Endothelial cell of umbilical vein (primary cell): ENCODE measurements around the gene KIF22. TPM values are rescaled to one million over a fixed set of nuclear protein-coding genes. Genes with fewer than 3 reads are reported as not detected.
"Not testable (repeated sequence)": the region's sequence is repeated elsewhere in the genome, so short reads cannot be mapped to it uniquely, and the experiment has no call there.

Experiments
- BruUV-seq: library from RNA; stranded (reverse); fragments of 400-500 nt; replicated peaks from 2 replicates; lab custom pipeline; 2021; lab: Mats Ljungman, UMichigan
- CTCF ChIA-PET: fragments of 300-600, 350-600 bp; sonication (Branson Sonifier 250); formaldehyde crosslinking; loops from one replicate; lab custom pipeline; 2021; ENCODE audit warnings: antibody characterized with exemption, inconsistent platforms; lab: Charles Lee
- POLR2A ChIA-PET: fragments of 300-600, 350-600 bp; sonication (Branson Sonifier 250); formaldehyde crosslinking; loops from one replicate; lab custom pipeline; 2021; ENCODE audit warnings: antibody characterized with exemption, inconsistent platforms; lab: Charles Lee
- DNase-seq: peaks from one replicate; pipeline ENCODE4 v3.0.0-alpha.2; 2011; ENCODE audit warnings: low read depth, low spot score
- FAIRE-seq: peaks from 2 replicates; lab custom pipeline; 2011; peaks lifted over from hg19 to GRCh38; lab: Jason Lieb, UNC
- H2AFZ ChIP-seq: 2 replicates; pipeline ENCODE4 v1.6.0; 2012; ENCODE audit warnings: low read depth, low read length, control low read depth, inconsistent platforms
- H3K27ac ChIP-seq: 2 replicates; pipeline ENCODE4 v1.5.1; 2011; ENCODE audit warnings: low read depth, mild to moderate bottlenecking, control low read depth, low read length, moderate library complexity; ENCODE audit not compliant: insufficient read depth
- H3K27me3 ChIP-seq, 2 experiments: 2 replicates each; pipeline versions ENCODE4 v1.6.0 to v1.6.1; 2011; ENCODE audit warnings: low read length in 2 of 2, mixed read lengths in 1 of 2; ENCODE audit not compliant: control insufficient read depth in 2 of 2, insufficient read depth in 2 of 2
- H3K36me3 ChIP-seq, 2 experiments: 2 replicates in 1 of 2; 3 replicates in 1 of 2; pipeline ENCODE4 v1.5.1; 2011; ENCODE audit warnings: low read length in 2 of 2, mild to moderate bottlenecking in 1 of 2, moderate library complexity in 1 of 2; ENCODE audit not compliant: control insufficient read depth in 2 of 2, insufficient read depth in 2 of 2; ENCODE audit errors: extremely low read depth in 1 of 2
- H3K4me1 ChIP-seq: 3 replicates; pipeline ENCODE4 v1.5.1; 2011; ENCODE audit warnings: mild to moderate bottlenecking, low read length; ENCODE audit not compliant: control insufficient read depth, insufficient read depth; ENCODE audit errors: extremely low read depth
- H3K4me2 ChIP-seq: 2 replicates; pipeline ENCODE4 v1.6.1; 2011; ENCODE audit warnings: low read length, control low read depth, mixed read lengths; ENCODE audit not compliant: insufficient read depth
- H3K4me3 ChIP-seq, 3 experiments: fragments of 200-600 bp in 1 of 3; sonication (generic), shearing (Covaris generic) in 1 of 3; replicated peaks in 1 of 3; 2 replicates each; pipeline ENCODE4 v1.5.1; 2011 to 2016; ENCODE audit warnings: control low read depth in 3 of 3, low read length in 3 of 3, mild to moderate bottlenecking in 2 of 3, inconsistent platforms in 1 of 3, low read depth in 1 of 3, moderate library complexity in 1 of 3; ENCODE audit not compliant: insufficient read depth in 1 of 3
- H3K79me2 ChIP-seq: 2 replicates; pipeline ENCODE4 v1.6.0; 2012; ENCODE audit warnings: low read length, inconsistent platforms; ENCODE audit not compliant: control insufficient read depth, insufficient read depth
- H3K9ac ChIP-seq: replicated peaks from 2 replicates; pipeline ENCODE3; 2011; ENCODE audit warnings: low read length, control low read depth; ENCODE audit not compliant: insufficient read depth; ENCODE audit errors: extremely low read depth
- H3K9me1 ChIP-seq: replicated peaks from 3 replicates; pipeline ENCODE4 v1.6.0; 2011; ENCODE audit warnings: mild to moderate bottlenecking, low read length; ENCODE audit not compliant: control insufficient read depth, insufficient read depth; ENCODE audit errors: extremely low read depth
- H3K9me3 ChIP-seq: replicated peaks from 2 replicates; pipeline ENCODE4 v1.5.1; 2012; ENCODE audit warnings: low read length, inconsistent platforms; ENCODE audit not compliant: control insufficient read depth, insufficient read depth
- H4K20me1 ChIP-seq: replicated peaks from 2 replicates; pipeline ENCODE3; 2011; ENCODE audit warnings: mild to moderate bottlenecking, low read length; ENCODE audit not compliant: control insufficient read depth, insufficient read depth; ENCODE audit errors: extremely low read depth
- EZH2 ChIP-seq: IDR thresholded peaks from 2 replicates; pipeline ENCODE4 v1.6.1; 2012; ENCODE audit warnings: borderline replicate concordance, low read depth, mild to moderate bottlenecking, moderate library complexity, low read length, inconsistent platforms; ENCODE audit not compliant: severe bottlenecking
- FOS ChIP-seq: IDR thresholded peaks from 2 replicates; pipeline ENCODE4 v1.6.1; 2011; ENCODE audit warnings: mild to moderate bottlenecking, low read length, moderate library complexity, borderline replicate concordance; ENCODE audit not compliant: insufficient read depth
- GATA2 ChIP-seq: IDR thresholded peaks from 2 replicates; pipeline ENCODE4 v1.7.0; 2011; ENCODE audit warnings: low read depth, mild to moderate bottlenecking, moderate library complexity, mixed read lengths, low read length; ENCODE audit not compliant: insufficient read length, insufficient read depth
- JUN ChIP-seq: IDR thresholded peaks from 2 replicates; pipeline ENCODE4 v1.6.1; 2011; ENCODE audit warnings: borderline replicate concordance, low read depth; ENCODE audit not compliant: insufficient read length, insufficient read depth
- MYC ChIP-seq: IDR thresholded peaks from one replicate; pipeline ENCODE4 v1.6.1; 2011; ENCODE audit warnings: mild to moderate bottlenecking, low read depth, low read length
- POLR2A ChIP-seq: IDR thresholded peaks from 2 replicates; pipeline ENCODE4 v1.6.1; 2012; ENCODE audit warnings: low read depth, mild to moderate bottlenecking, control low read depth, low read length
- POLR2AphosphoS5 ChIP-seq: IDR thresholded peaks from 2 replicates; pipeline ENCODE4 v1.6.1; 2012; ENCODE audit warnings: low read depth, mild to moderate bottlenecking, control low read depth, low read length, moderate library complexity; ENCODE audit not compliant: insufficient read depth
- dilution Hi-C: fragments of 300-500 bp; cut with MboI; formaldehyde crosslinking; loops from one replicate; pipeline ENCODE4 v1.15.0; 2019; ENCODE audit warnings: low sequenced_read_pairs; ENCODE audit not compliant: extremely low pct_ligation_motif_present
- intact Hi-C: fragments of 100-400 bp; cut with micrococcal nuclease; formaldehyde crosslinking; loops from one replicate; pipeline ENCODE4 v1.10.0; 2022
- polyA plus RNA-seq, 4 experiments: library from polyadenylated mRNA; depleted of rRNA in 3 of 4; stranded (reverse) in 3 of 4; unstranded in 1 of 4; fragments of >200 nt; gene quantifications; 2 replicates each; pipeline versions ENCODE4 v1.2.1 to v1.2.3, GENCODE V29; 2011 to 2012; ENCODE audit warnings: missing spikeins in 1 of 4
- total RNA-seq: library from RNA; stranded (reverse); gene quantifications from 2 replicates; pipeline ENCODE4 v1.2.3, GENCODE V29; 2021
- TF ChIP-seq, protein P1 (sequence below), 2 donors: IDR thresholded peaks; 1 replicate in 1 of 2; 2 replicates in 1 of 2; pipeline ENCODE4 v1.5.1; 2011; ENCODE audit warnings: low read length in 2 of 2, mild to moderate bottlenecking in 2 of 2, moderate library complexity in 2 of 2, control low read depth in 1 of 2, inconsistent platforms in 1 of 2, low read depth in 1 of 2; ENCODE audit not compliant: insufficient read depth in 1 of 2; ENCODE audit errors: extremely low read depth in 1 of 2
- TF ChIP-seq, protein P2 (sequence below): IDR thresholded peaks from 2 replicates; pipeline ENCODE4 v1.6.1; 2011; ENCODE audit not compliant: insufficient read depth, insufficient read length

Gene KIF22
- total and polyA plus RNA-seq, 2 donors (not counting 3 experiments of a cell fraction or from before 2014, with no cell fraction given): 67.3 to 90.0 TPM

DNA sequence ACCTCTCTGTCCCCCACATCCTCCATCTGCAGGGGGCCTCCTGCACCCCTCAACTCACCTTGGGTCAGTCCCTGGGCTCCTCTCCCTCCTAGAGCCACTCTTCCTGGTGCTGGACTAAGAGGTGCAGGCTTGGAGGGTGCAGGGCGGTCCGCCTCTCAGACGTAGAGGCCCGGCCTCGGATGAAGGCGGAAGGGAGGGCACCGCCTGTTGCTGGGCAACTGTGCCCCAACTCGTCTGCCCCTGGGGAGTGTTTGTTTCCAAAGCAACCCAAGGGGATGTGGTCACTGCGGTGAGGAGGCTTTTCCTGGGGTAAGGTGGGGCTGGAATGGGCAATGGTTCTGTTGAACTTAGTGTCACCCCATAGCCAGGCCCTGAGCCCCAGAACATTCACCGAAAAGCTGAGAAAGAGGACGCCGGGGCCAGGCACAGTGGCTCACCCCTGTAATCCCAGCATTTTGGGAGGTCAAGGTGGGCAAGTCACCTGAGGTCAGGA, 44.7 kb upstream of the KIF22 start, which contains the start of gene C16orf54:
Gene C16orf54, minus strand, starts transcription at position 138 of the 493 bp plus-strand sequence. CDS start 1,039 bp downstream, outside the sequence.
- intact Hi-C loops: no loop called here

DNA sequence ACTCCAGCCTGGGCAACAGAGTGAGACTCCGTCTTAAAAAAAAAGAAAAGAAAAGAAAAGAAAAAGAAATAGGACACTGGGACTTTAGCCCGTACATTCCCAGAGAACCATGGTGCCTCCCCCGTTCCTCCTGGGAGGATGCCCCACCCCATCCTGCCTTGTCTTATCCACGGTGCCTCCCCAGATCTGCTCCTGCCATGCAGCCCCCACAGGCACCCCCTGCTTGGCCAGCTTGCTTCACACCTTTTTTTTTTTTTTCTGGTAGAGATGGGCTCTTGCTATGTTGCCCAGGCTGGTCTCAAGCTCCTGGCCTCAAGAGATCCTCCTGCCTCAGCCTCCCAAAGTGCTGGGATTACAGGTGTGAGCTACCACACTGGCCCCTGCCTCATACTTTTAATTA, 44.0 kb upstream of the KIF22 start:
- H4K20me1 ChIP-seq, H3K4me3 ChIP-seq, H3K79me2 ChIP-seq, H3K4me1 ChIP-seq, H3K27me3 ChIP-seq, intact Hi-C loops, H3K9ac ChIP-seq, POLR2A ChIA-PET, H3K27ac ChIP-seq, H3K4me2 ChIP-seq, H3K9me3 ChIP-seq, DNase-seq, FAIRE-seq, H3K9me1 ChIP-seq, CTCF ChIA-PET, dilution Hi-C loops, H3K36me3 ChIP-seq, BruUV-seq, H2AFZ ChIP-seq: not testable (repeated sequence)

More for the DNA sequence above, 44.7 kb upstream of the KIF22 start, which contains the start of gene C16orf54:
- no peak within 1 kb of the TSS for H3K4me2 ChIP-seq
- no peak for TF ChIP-seq POLR2AphosphoS5
- no peak for TF ChIP-seq JUN
- no peak for TF ChIP-seq GATA2
- no peak for TF ChIP-seq EZH2
- TF ChIP-seq, protein P1, sequence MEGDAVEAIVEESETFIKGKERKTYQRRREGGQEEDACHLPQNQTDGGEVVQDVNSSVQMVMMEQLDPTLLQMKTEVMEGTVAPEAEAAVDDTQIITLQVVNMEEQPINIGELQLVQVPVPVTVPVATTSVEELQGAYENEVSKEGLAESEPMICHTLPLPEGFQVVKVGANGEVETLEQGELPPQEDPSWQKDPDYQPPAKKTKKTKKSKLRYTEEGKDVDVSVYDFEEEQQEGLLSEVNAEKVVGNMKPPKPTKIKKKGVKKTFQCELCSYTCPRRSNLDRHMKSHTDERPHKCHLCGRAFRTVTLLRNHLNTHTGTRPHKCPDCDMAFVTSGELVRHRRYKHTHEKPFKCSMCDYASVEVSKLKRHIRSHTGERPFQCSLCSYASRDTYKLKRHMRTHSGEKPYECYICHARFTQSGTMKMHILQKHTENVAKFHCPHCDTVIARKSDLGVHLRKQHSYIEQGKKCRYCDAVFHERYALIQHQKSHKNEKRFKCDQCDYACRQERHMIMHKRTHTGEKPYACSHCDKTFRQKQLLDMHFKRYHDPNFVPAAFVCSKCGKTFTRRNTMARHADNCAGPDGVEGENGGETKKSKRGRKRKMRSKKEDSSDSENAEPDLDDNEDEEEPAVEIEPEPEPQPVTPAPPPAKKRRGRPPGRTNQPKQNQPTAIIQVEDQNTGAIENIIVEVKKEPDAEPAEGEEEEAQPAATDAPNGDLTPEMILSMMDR (IDR thresholded peaks at IDR 0.05; ENCODE audit: extremely low read depth in 1 of 2, insufficient read depth in 1 of 2, low read depth in 1 of 2, low read length in 2 of 2): no peak
- TF ChIP-seq, protein P2, sequence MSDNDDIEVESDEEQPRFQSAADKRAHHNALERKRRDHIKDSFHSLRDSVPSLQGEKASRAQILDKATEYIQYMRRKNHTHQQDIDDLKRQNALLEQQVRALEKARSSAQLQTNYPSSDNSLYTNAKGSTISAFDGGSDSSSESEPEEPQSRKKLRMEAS: no peak
- no peak for TF ChIP-seq POLR2A
- TF ChIP-seq FOS: no peak
- TF ChIP-seq MYC: no peak
- BruUV-seq: no TSS peak
- no peaks in the 10 kb centered on the region for H3K9me1 ChIP-seq
- CTCF ChIA-PET: no interaction called here
- no peaks in the 10 kb centered on the region for H3K36me3 ChIP-seq
- no peak for DNase-seq
- H3K4me1 ChIP-seq: no peaks in the 10 kb centered on the region
- H3K79me2 ChIP-seq: no peaks in the 10 kb centered on the region
- no peaks in the 10 kb centered on the region for H4K20me1 ChIP-seq
- H3K4me3 ChIP-seq: no peak within 1 kb of the TSS
- H3K27ac ChIP-seq: no peak within 1 kb of the TSS
- H3K27me3 ChIP-seq: no peaks in the 10 kb centered on the region
- H2AFZ ChIP-seq: no peak within 1 kb of the TSS
- no peaks in the 10 kb centered on the region for H3K9me3 ChIP-seq
- POLR2A ChIA-PET: no interaction called here
- FAIRE-seq: no peak
- dilution Hi-C loops: no loop called here
- H3K9ac ChIP-seq: no peak within 1 kb of the TSS
